HG02970 (cell line): Measurements from ENCODE around the gene RNMT.
"Not testable (repeated sequence)": the region's sequence is repeated elsewhere in the genome, so short reads cannot be mapped to it uniquely, and the experiment has no call there.

Experiments used
- ATAC-seq: cut with Tn5 transposase; IDR thresholded peaks from one replicate; pipeline ENCODE4 v1.9.1; 2021; ENCODE audit warnings: mild to moderate bottlenecking, moderate library complexity, moderate number of reproducible peaks; ENCODE audit not compliant: unreplicated experiment, low FRiP score

The RNMT gene

GRCh38 chr18:13726232-13726971 is at the start of gene RNMT, which contains the start of gene FAM210A:
Gene RNMT (plus strand): TSS chr18:13726673. CDS start chr18:13731518, 4,845 bp downstream.
Gene FAM210A (minus strand): TSS chr18:13726558. CDS start chr18:13682077, 44,481 bp downstream.
- ATAC-seq, result peak; percentile 97

- not testable (repeated sequence) for ATAC-seq
These were observed 49.1 kb upstream of the RNMT start for GRCh38 chr18:13677350-13677749.

GRCh38 chr18:13680612-13681011 is 45.9 kb upstream of the RNMT start:
- ATAC-seq, result no peak

- ATAC-seq, result no peak
These were observed 44.8 kb upstream of the RNMT start for GRCh38 chr18:13681701-13682100.

GRCh38 chr18:13684546-13684945 is 41.9 kb upstream of the RNMT start:
- ATAC-seq, result no peak

GRCh38 chr18:13688191-13689136 is 38.0 kb upstream of the RNMT start:
- no peak for ATAC-seq

- not testable (repeated sequence) for ATAC-seq
These were observed 36.4 kb upstream of the RNMT start for GRCh38 chr18:13690060-13690459.

- ATAC-seq, result not testable (repeated sequence)
These were observed 31.1 kb upstream of the RNMT start for GRCh38 chr18:13695337-13695736.

GRCh38 chr18:13696961-13697360 is 29.5 kb upstream of the RNMT start:
- no peak for ATAC-seq

- no peak for ATAC-seq
These were observed 26.3 kb upstream of the RNMT start for GRCh38 chr18:13700153-13700552.

- ATAC-seq, result no peak
These were observed 22.6 kb upstream of the RNMT start for GRCh38 chr18:13703899-13704298.

- ATAC-seq, result no peak
These were observed 16.1 kb upstream of the RNMT start for GRCh38 chr18:13710414-13710831.

- ATAC-seq, result no peak
These were observed 13.9 kb upstream of the RNMT start for GRCh38 chr18:13712400-13713131.

- ATAC-seq, result no peak
These were observed 12.9 kb upstream of the RNMT start for GRCh38 chr18:13713455-13714055.

- ATAC-seq, result no peak
These were observed 11.1 kb upstream of the RNMT start for GRCh38 chr18:13715330-13715729.

- ATAC-seq, result no peak
These were observed 9.6 kb upstream of the RNMT start for GRCh38 chr18:13716916-13717315.

GRCh38 chr18:13720123-13720522 is 6.3 kb upstream of the RNMT start:
- no peak for ATAC-seq

- ATAC-seq, result no peak
These were observed 5.6 kb upstream of the RNMT start for GRCh38 chr18:13720847-13721246.

- no peak for ATAC-seq
These were observed 774 bp upstream of the RNMT start for GRCh38 chr18:13725566-13726231.

- ATAC-seq, result peak; percentile 4
These were observed 479 bp downstream of the RNMT start for GRCh38 chr18:13726972-13727331.
